ENCODE data around the gene LDLRAP1. TPM values are rescaled to one million over a fixed set of nuclear protein-coding genes. Genes with fewer than 3 reads are reported as not detected.

LDLRAP1 gene
- total RNA-seq, 1 donor from 2014 or later = 8.0 TPM

- H3K4me1 ChIP-seq (ENCODE audit: insufficient read depth, low read length) = peaks cover 8% of the 10 kb centered on the region
- H3K4me2 ChIP-seq (ENCODE audit: low read length) = no peak overlapping the region
- H3K27ac ChIP-seq (ENCODE audit: low read depth, low read length) = no peak overlapping the region
- no peak overlapping the region for H3K9ac ChIP-seq (ENCODE audit: low read length)
- H3K79me2 ChIP-seq (ENCODE audit: insufficient read depth, low read length) = no peaks in the 10 kb centered on the region
- Mint-ChIP-seq H3K27me3 (ENCODE audit: low read depth, unreplicated experiment) (no peaks in the 10 kb centered on the region), H3K27ac (ENCODE audit: unreplicated experiment) (peak overlapping the region; percentile 81), H3K9me3 (ENCODE audit: unreplicated experiment) (no peaks in the 10 kb centered on the region), H3K36me3 (ENCODE audit: low read depth, unreplicated experiment) (peaks cover 21% of the 10 kb centered on the region), H3K4me1 (ENCODE audit: low read depth, unreplicated experiment) (peaks cover 22% of the 10 kb centered on the region), H3K4me3 (ENCODE audit: unreplicated experiment) (no peak overlapping the region)
- H3K9me3 ChIP-seq (ENCODE audit: insufficient read depth, low read depth, low read length) = no peaks in the 10 kb centered on the region
- peaks cover 7% of the 10 kb centered on the region for H4K20me1 ChIP-seq (ENCODE audit: insufficient read depth, low read length)
- TF ChIP-seq EZH2 (IDR thresholded peaks at IDR 0.05; ENCODE audit: insufficient read depth, low read length) (no peak), CTCF (IDR thresholded peaks at IDR 0.05; ENCODE audit: insufficient read depth, low read depth, low read length) (no peak)
- H2AFZ ChIP-seq (ENCODE audit: low read depth, low read length) = no peak overlapping the region
- peak; percentile 25 for DNase-seq (ENCODE audit: low read depth)
- no peak for FAIRE-seq
- peaks cover 13% of the 10 kb centered on the region for H3K36me3 ChIP-seq (ENCODE audit: insufficient read depth, low read length)
- H3K4me3 ChIP-seq (ENCODE audit: insufficient read depth, low read depth, low read length) = no peak overlapping the region
- no peaks in the 10 kb centered on the region for H3K27me3 ChIP-seq (ENCODE audit: insufficient read depth, low read length)
These were observed 42.0 kb upstream of the LDLRAP1 start for GRCh38 chr1:25501235-25502058.

GRCh38 chr1:25502957-25503356 lies 40.4 kb upstream of the LDLRAP1 start:
- DNase-seq (ENCODE audit: low read depth) = peak; percentile 48

More at GRCh38 chr1:25502957-25503356, 40.4 kb upstream of the LDLRAP1 start:
- Histone ChIP-seq H3K36me3 (ENCODE audit: insufficient read depth, low read length) (peaks cover 7% of the 10 kb centered on the region), H3K27ac (ENCODE audit: low read depth, low read length) (no peak overlapping the region), H4K20me1 (ENCODE audit: insufficient read depth, low read length) (peaks cover 4% of the 10 kb centered on the region), H3K79me2 (ENCODE audit: insufficient read depth, low read length) (no peaks in the 10 kb centered on the region), H3K4me2 (ENCODE audit: low read length) (no peak overlapping the region), H3K9me3 (ENCODE audit: insufficient read depth, low read depth, low read length) (no peaks in the 10 kb centered on the region), H3K4me3 (ENCODE audit: insufficient read depth, low read depth, low read length) (no peak overlapping the region), H3K27me3 (ENCODE audit: insufficient read depth, low read length) (no peaks in the 10 kb centered on the region), H3K9ac (ENCODE audit: low read length) (no peak overlapping the region), H3K4me1 (ENCODE audit: insufficient read depth, low read length) (peaks cover 8% of the 10 kb centered on the region), H2AFZ (ENCODE audit: low read depth, low read length) (no peak overlapping the region)
- Mint-ChIP-seq H3K9me3 (ENCODE audit: unreplicated experiment) (no peaks in the 10 kb centered on the region), H3K36me3 (ENCODE audit: low read depth, unreplicated experiment) (peaks cover 17% of the 10 kb centered on the region), H3K27me3 (ENCODE audit: low read depth, unreplicated experiment) (no peaks in the 10 kb centered on the region), H3K27ac (ENCODE audit: unreplicated experiment) (peak overlapping the region; percentile 50), H3K4me3 (ENCODE audit: unreplicated experiment) (no peak overlapping the region), H3K4me1 (ENCODE audit: low read depth, unreplicated experiment) (peaks cover 23% of the 10 kb centered on the region)
- TF ChIP-seq CTCF (IDR thresholded peaks at IDR 0.05; ENCODE audit: insufficient read depth, low read depth, low read length) = no peak
- no peak for TF ChIP-seq EZH2 (IDR thresholded peaks at IDR 0.05; ENCODE audit: insufficient read depth, low read length)
- peak; percentile 86 for FAIRE-seq

Data from astrocyte (in vitro differentiated cells and primary cell).